Activated T-helper 2 cell treated with anti-CD3 and anti-CD28 coated beads, Interferon-gamma antibody, Interleukin-2, Interleukin-4, amounts not matched to agents 10 μg/mL and 5 μg/mL and 100 μg/mL, durations not matched to agents 14 hours and 24 hours and 36 hours (primary cell): Measurements from ENCODE around the gene RAB6A. TPM values are rescaled to one million over a fixed set of nuclear protein-coding genes. Genes with fewer than 3 reads are reported as not detected.
A peak's percentile ranks its signal among the peaks of the same experiment; 100 is the strongest.
"Not testable (repeated sequence)": the region's sequence is repeated elsewhere in the genome, so short reads cannot be mapped to it uniquely, and the experiment has no call there.

Experiments used
- DNase-seq: peaks from one replicate; pipeline ENCODE4 v3.0.0; 2021; ENCODE audit warnings: low spot score
- H3K27ac Mint-ChIP-seq: one replicate; pipeline ENCODE4 v1.8.0; 2021; ENCODE audit warnings: mixed read lengths
- H3K27me3 Mint-ChIP-seq: one replicate; pipeline ENCODE4 v1.8.0; 2021; ENCODE audit warnings: low read depth, mixed read lengths
- H3K36me3 Mint-ChIP-seq: one replicate; pipeline ENCODE4 v1.8.0; 2021; ENCODE audit warnings: low read depth, mixed read lengths
- H3K4me1 Mint-ChIP-seq: one replicate; pipeline ENCODE4 v1.8.0; 2021; ENCODE audit warnings: low read depth, mixed read lengths
- H3K4me3 Mint-ChIP-seq: one replicate; pipeline ENCODE4 v1.8.0; 2021; ENCODE audit warnings: low read depth, mild to moderate bottlenecking, moderate library complexity, mixed read lengths
- H3K9me3 Mint-ChIP-seq: one replicate; pipeline ENCODE4 v1.8.0; 2021; ENCODE audit warnings: mixed read lengths
- intact Hi-C: fragments of 100-400 bp; cut with micrococcal nuclease; formaldehyde crosslinking; loops from one replicate; pipeline ENCODE4 v1.15.1; 2023
- total RNA-seq: library from RNA; stranded (reverse); gene quantifications from 2 replicates; pipeline ENCODE4 v1.2.3, GENCODE V29; 2022

The RAB6A gene
- total RNA-seq, 1 donor from 2014 or later = 74.6 TPM

- H3K27ac Mint-ChIP-seq, H3K27me3 Mint-ChIP-seq, H3K9me3 Mint-ChIP-seq, H3K36me3 Mint-ChIP-seq, H3K4me3 Mint-ChIP-seq, DNase-seq: not testable (repeated sequence)
- peaks cover 15% of the 10 kb centered on the region for H3K4me1 Mint-ChIP-seq
- intact Hi-C loops = loop anchor here (5.0 kb wide), 2 partner anchors 197 to 387 kb away; partner anchors contain the start of genes C2CD3, PPME1 and UCP2
These were observed 24.6 kb upstream of the RAB6A start for GRCh38 chr11:73785467-73785866.

- Mint-ChIP-seq H3K4me3 (no peak overlapping the region), H3K36me3 (no peaks in the 10 kb centered on the region), H3K27ac (no peak overlapping the region), H3K9me3 (no peaks in the 10 kb centered on the region), H3K27me3 (no peaks in the 10 kb centered on the region), H3K4me1 (peaks cover 15% of the 10 kb centered on the region)
- DNase-seq = no peak
- intact Hi-C loops = loop anchor here (5.0 kb wide), 2 partner anchors 198 to 388 kb away; partner anchors contain the start of genes C2CD3, PPME1 and UCP2
These were observed 23.9 kb upstream of the RAB6A start for GRCh38 chr11:73784734-73785133.

- Mint-ChIP-seq H3K4me3 (no peak overlapping the region), H3K36me3 (no peaks in the 10 kb centered on the region), H3K9me3 (no peaks in the 10 kb centered on the region), H3K4me1 (peaks cover 13% of the 10 kb centered on the region), H3K27ac (no peak overlapping the region), H3K27me3 (no peaks in the 10 kb centered on the region)
- DNase-seq = no peak
- intact Hi-C loops = no loop called here
These were observed 23.3 kb upstream of the RAB6A start for GRCh38 chr11:73784080-73784634.

- Mint-ChIP-seq H3K4me1 (peaks cover 18% of the 10 kb centered on the region), H3K9me3 (no peaks in the 10 kb centered on the region), H3K36me3 (no peaks in the 10 kb centered on the region), H3K27me3 (no peaks in the 10 kb centered on the region), H3K4me3 (no peak overlapping the region), H3K27ac (no peak overlapping the region)
- intact Hi-C loops = no loop called here
- DNase-seq = no peak
These were observed 22.7 kb upstream of the RAB6A start for GRCh38 chr11:73783483-73784020.

GRCh38 chr11:73781303-73781702, 20.4 kb upstream of the RAB6A start:
- intact Hi-C loops = no loop called here
- no peak overlapping the region for H3K27ac Mint-ChIP-seq
- DNase-seq = no peak
- peaks cover 16% of the 10 kb centered on the region for H3K4me1 Mint-ChIP-seq
- no peaks in the 10 kb centered on the region for H3K36me3 Mint-ChIP-seq
- H3K27me3 Mint-ChIP-seq = no peaks in the 10 kb centered on the region
- no peaks in the 10 kb centered on the region for H3K9me3 Mint-ChIP-seq
- H3K4me3 Mint-ChIP-seq = no peak overlapping the region

- Mint-ChIP-seq H3K27me3 (no peaks in the 10 kb centered on the region), H3K4me1 (peaks cover 9% of the 10 kb centered on the region), H3K36me3 (no peaks in the 10 kb centered on the region), H3K4me3 (peak overlapping the region; percentile 79), H3K9me3 (no peaks in the 10 kb centered on the region), H3K27ac (peak overlapping the region; percentile 92)
- peak; percentile 98 for DNase-seq
- intact Hi-C loops = loop anchor here (1.0 to 2.0 kb wide), 4 partner anchors 8 to 180 kb away; partner anchors contain the start of genes COA4, FAM168A, MRPL48 and PAAF1
These were observed 18.4 kb upstream of the RAB6A start for GRCh38 chr11:73779084-73779902.

- H3K27me3 Mint-ChIP-seq = peaks cover 18% of the 10 kb centered on the region
- H3K4me3 Mint-ChIP-seq, H3K9me3 Mint-ChIP-seq, H3K36me3 Mint-ChIP-seq, H3K27ac Mint-ChIP-seq, H3K4me1 Mint-ChIP-seq, intact Hi-C loops, DNase-seq: not testable (repeated sequence)
These were observed 9.9 kb upstream of the RAB6A start for GRCh38 chr11:73770811-73771210.

- Mint-ChIP-seq H3K4me1 (no peaks in the 10 kb centered on the region), H3K27ac (no peak overlapping the region), H3K4me3 (no peak overlapping the region), H3K27me3 (peaks cover 20% of the 10 kb centered on the region), H3K9me3 (no peaks in the 10 kb centered on the region), H3K36me3 (no peaks in the 10 kb centered on the region)
- DNase-seq = no peak
- intact Hi-C loops = no loop called here
These were observed 5.9 kb upstream of the RAB6A start for GRCh38 chr11:73766763-73767162.

GRCh38 chr11:73762732-73763131, 1.9 kb upstream of the RAB6A start:
- Mint-ChIP-seq H3K4me1 (peaks cover 24% of the 10 kb centered on the region), H3K9me3 (no peaks in the 10 kb centered on the region), H3K36me3 (peaks cover 10% of the 10 kb centered on the region), H3K27ac (no peak overlapping the region), H3K4me3 (no peak overlapping the region), H3K27me3 (peaks cover 19% of the 10 kb centered on the region)
- intact Hi-C loops = no loop called here
- no peak for DNase-seq

GRCh38 chr11:73761403-73761945, 600 bp upstream of the RAB6A start:
- Mint-ChIP-seq H3K36me3 (peaks cover 13% of the 10 kb centered on the region), H3K4me3 (peak overlapping the region; percentile 82), H3K27ac (peak overlapping the region; percentile 95), H3K4me1 (peaks cover 26% of the 10 kb centered on the region), H3K27me3 (peaks cover 11% of the 10 kb centered on the region), H3K9me3 (no peaks in the 10 kb centered on the region)
- DNase-seq = no peak
- intact Hi-C loops = loop anchor here (1.0 kb wide), 3 partner anchors 18 to 385 kb away; partner anchors contain the start of genes COA4, PAAF1 and RELT

- H3K4me3 Mint-ChIP-seq = peak overlapping the region; percentile 93
- no peaks in the 10 kb centered on the region for H3K9me3 Mint-ChIP-seq
- H3K27me3 Mint-ChIP-seq = peaks cover 3% of the 10 kb centered on the region
- H3K36me3 Mint-ChIP-seq = peaks cover 13% of the 10 kb centered on the region
- intact Hi-C loops = no loop called here
- DNase-seq = no peak
- H3K27ac Mint-ChIP-seq = peak overlapping the region; percentile 80
- peaks cover 26% of the 10 kb centered on the region for H3K4me1 Mint-ChIP-seq
These were observed 667 bp downstream of the RAB6A start for GRCh38 chr11:73760135-73760678.

- Mint-ChIP-seq H3K27me3 (no peaks in the 10 kb centered on the region), H3K4me3 (peak overlapping the region; percentile 93), H3K27ac (peak overlapping the region; percentile 80), H3K9me3 (no peaks in the 10 kb centered on the region), H3K36me3 (peaks cover 13% of the 10 kb centered on the region), H3K4me1 (peaks cover 26% of the 10 kb centered on the region)
- DNase-seq = no peak
- intact Hi-C loops = no loop called here
These were observed 1.2 kb downstream of the RAB6A start for GRCh38 chr11:73759610-73760134.
